ENCODE results near the gene ALDH3B2.
"Not testable (repeated sequence)": the region's sequence is repeated elsewhere in the genome, so short reads cannot be mapped to it uniquely, and the experiment has no call there.

ALDH3B2 gene

GRCh38 chr11:67618901-67619659, 55.3 kb downstream of the ALDH3B2 start:
- H3K4me2 ChIP-seq (ENCODE audit: low read length); H4K20me1 ChIP-seq (ENCODE audit: control insufficient read depth, insufficient read depth, low read depth, low read length); H3K9me2 ChIP-seq (replicated peaks; ENCODE audit: control insufficient read depth, low read length); H3K4me3 ChIP-seq (ENCODE audit: low read length); H3K27me3 ChIP-seq (ENCODE audit: control insufficient read depth, low read length); H3K27ac ChIP-seq (ENCODE audit: low read depth, low read length); H3K36me3 ChIP-seq (ENCODE audit: control insufficient read depth, low read length); H3F3A ChIP-seq (ENCODE audit: control insufficient read depth, insufficient read depth); H3K79me2 ChIP-seq (ENCODE audit: control insufficient read depth, low read length); H3K9me3 ChIP-seq (ENCODE audit: control insufficient read depth, insufficient read depth, low read length): not testable (repeated sequence)
- peaks cover 24% of the 10 kb centered on the region for H3K4me1 ChIP-seq (ENCODE audit: control insufficient read depth, low read length)

GRCh38 chr11:67617243-67617953, 57.0 kb downstream of the ALDH3B2 start:
- H3K4me1 ChIP-seq (ENCODE audit: control insufficient read depth, low read length): peaks cover 39% of the 10 kb centered on the region
- H4K20me1 ChIP-seq (ENCODE audit: control insufficient read depth, insufficient read depth, low read depth, low read length): no peaks in the 10 kb centered on the region
- no peaks in the 10 kb centered on the region for H3K9me3 ChIP-seq (ENCODE audit: control insufficient read depth, insufficient read depth, low read length)
- H3F3A ChIP-seq (ENCODE audit: control insufficient read depth, insufficient read depth): peaks cover 8% of the 10 kb centered on the region
- no peaks in the 10 kb centered on the region for H3K79me2 ChIP-seq (ENCODE audit: control insufficient read depth, low read length)
- no peaks in the 10 kb centered on the region for H3K9me2 ChIP-seq (replicated peaks; ENCODE audit: control insufficient read depth, low read length)
- H3K27me3 ChIP-seq (ENCODE audit: control insufficient read depth, low read length): peaks cover 3% of the 10 kb centered on the region
- no peak overlapping the region for H3K27ac ChIP-seq (ENCODE audit: low read depth, low read length)
- H3K4me3 ChIP-seq (ENCODE audit: low read length): no peak overlapping the region
- no peak overlapping the region for H3K4me2 ChIP-seq (ENCODE audit: low read length)
- no peak for TF ChIP-seq EZH2phosphoT487 (IDR thresholded peaks at IDR 0.05; ENCODE audit: borderline replicate concordance, low read length)
- TF ChIP-seq CTCF (IDR thresholded peaks at IDR 0.05; ENCODE audit: low read depth, low read length, poor library complexity, severe bottlenecking): no peak
- peaks cover 11% of the 10 kb centered on the region for H3K36me3 ChIP-seq (ENCODE audit: control insufficient read depth, low read length)

GRCh38 chr11:67616431-67617242, 57.8 kb downstream of the ALDH3B2 start:
- peaks cover 19% of the 10 kb centered on the region for H3K36me3 ChIP-seq (ENCODE audit: control insufficient read depth, low read length)
- H4K20me1 ChIP-seq (ENCODE audit: control insufficient read depth, insufficient read depth, low read depth, low read length): no peaks in the 10 kb centered on the region
- TF ChIP-seq CTCF (IDR thresholded peaks at IDR 0.05; ENCODE audit: low read depth, low read length, poor library complexity, severe bottlenecking) (no peak), EZH2phosphoT487 (IDR thresholded peaks at IDR 0.05; ENCODE audit: borderline replicate concordance, low read length) (no peak)
- H3K4me2 ChIP-seq (ENCODE audit: low read length): no peak overlapping the region
- H3K27me3 ChIP-seq (ENCODE audit: control insufficient read depth, low read length): peaks cover 3% of the 10 kb centered on the region
- no peaks in the 10 kb centered on the region for H3K9me3 ChIP-seq (ENCODE audit: control insufficient read depth, insufficient read depth, low read length)
- H3K27ac ChIP-seq (ENCODE audit: low read depth, low read length): no peak overlapping the region
- no peak overlapping the region for H3K4me3 ChIP-seq (ENCODE audit: low read length)
- peaks cover 39% of the 10 kb centered on the region for H3K4me1 ChIP-seq (ENCODE audit: control insufficient read depth, low read length)
- H3K9me2 ChIP-seq (replicated peaks; ENCODE audit: control insufficient read depth, low read length): no peaks in the 10 kb centered on the region
- H3F3A ChIP-seq (ENCODE audit: control insufficient read depth, insufficient read depth): peaks cover 8% of the 10 kb centered on the region
- H3K79me2 ChIP-seq (ENCODE audit: control insufficient read depth, low read length): no peaks in the 10 kb centered on the region

Measured in DOHH2 (cell line).